Neural cell (in vitro differentiated cells): ENCODE measurements around the gene CCDC102A. TPM values are rescaled to one million over a fixed set of nuclear protein-coding genes. Genes with fewer than 3 reads are reported as not detected.

Experiments
- H2AFZ ChIP-seq: fragments of 200-600, 300-800 bp; sonication (generic), shearing (Covaris generic); 2 replicates; pipeline ENCODE4 v1.6.0; 2014; ENCODE audit warnings: low read depth, mild to moderate bottlenecking, antibody characterized with exemption, low read length, moderate library complexity
- H3F3A ChIP-seq: fragments of 200-600 bp; shearing (Covaris generic); 2 replicates; pipeline ENCODE4 v1.6.1; 2016; ENCODE audit warnings: mild to moderate bottlenecking, moderate library complexity, mixed read lengths, antibody characterized with exemption, low read length; ENCODE audit not compliant: insufficient read depth, poor library complexity, severe bottlenecking
- H3K27ac ChIP-seq: fragments of 200-600, 300-800 bp; sonication (generic), shearing (Covaris generic); 2 replicates; pipeline ENCODE4 v1.5.1; 2014; ENCODE audit warnings: mild to moderate bottlenecking, low read length, moderate library complexity
- H3K27me3 ChIP-seq: fragments of 300-800, 200-600 bp; sonication (generic), shearing (Covaris generic); 2 replicates; pipeline ENCODE4 v1.6.0; 2014; ENCODE audit warnings: mild to moderate bottlenecking, low read depth, low read length, moderate library complexity; ENCODE audit not compliant: insufficient read depth
- H3K36me3 ChIP-seq: fragments of 300-800, 200-600 bp; sonication (generic), shearing (Covaris generic); 2 replicates; pipeline ENCODE4 v1.5.1; 2014; ENCODE audit warnings: mild to moderate bottlenecking, antibody characterized with exemption, low read length, moderate library complexity; ENCODE audit not compliant: insufficient read depth
- H3K4me2 ChIP-seq: fragments of 300-800, 200-600 bp; sonication (generic), shearing (Covaris generic); 2 replicates; pipeline ENCODE4 v1.6.0; 2014; ENCODE audit warnings: mild to moderate bottlenecking, low read length
- H3K4me3 ChIP-seq: fragments of 300-800, 200-600 bp; sonication (generic), shearing (Covaris generic); 2 replicates; pipeline ENCODE4 v1.5.1; 2014; ENCODE audit warnings: mild to moderate bottlenecking, low read length, moderate library complexity
- H3K79me2 ChIP-seq: fragments of 200-600 bp; shearing (Covaris generic); replicated peaks from 2 replicates; pipeline ENCODE4 v1.6.0; 2014; ENCODE audit warnings: mild to moderate bottlenecking, low read length, moderate library complexity; ENCODE audit not compliant: insufficient read depth
- H3K9ac ChIP-seq: fragments of 300-800, 200-600 bp; sonication (generic), shearing (Covaris generic); 2 replicates; pipeline ENCODE4 v1.6.1; 2016; ENCODE audit warnings: mild to moderate bottlenecking, low read length, mixed read lengths
- H3K9me2 ChIP-seq: fragments of 200-600 bp; shearing (Covaris generic); 2 replicates; pipeline ENCODE4 v1.6.1; 2016; ENCODE audit warnings: mild to moderate bottlenecking, low read length, mixed read lengths; ENCODE audit not compliant: insufficient read depth
- H3K9me3 ChIP-seq: fragments of 200-600, 300-800 bp; sonication (generic), shearing (Covaris generic); 2 replicates; pipeline ENCODE4 v1.6.1; 2016; ENCODE audit warnings: mild to moderate bottlenecking, mixed run types, low read length, moderate library complexity, mixed read lengths
- H4K20me1 ChIP-seq: fragments of 200-600 bp; shearing (Covaris generic); 2 replicates; pipeline ENCODE4 v1.6.1; 2016; ENCODE audit warnings: mild to moderate bottlenecking, mixed run types; ENCODE audit not compliant: insufficient read depth
- EP300 ChIP-seq: fragments of 450-650 bp; conservative IDR thresholded peaks from 2 replicates; pipeline ENCODE4 v1.6.1; 2014; ENCODE audit warnings: antibody characterized with exemption, mild to moderate bottlenecking, moderate library complexity; ENCODE audit not compliant: poor library complexity, severe bottlenecking
- EZH2 ChIP-seq: fragments of 200-600, 300-800 bp; shearing (Covaris generic), sonication (generic); IDR thresholded peaks from 2 replicates; pipeline ENCODE4 v1.6.1; 2014; ENCODE audit warnings: antibody characterized with exemption, low read length, borderline replicate concordance, mild to moderate bottlenecking; ENCODE audit not compliant: insufficient read depth, poor library complexity, severe bottlenecking
- MXI1 ChIP-seq: fragments of 450-650 bp; conservative IDR thresholded peaks from 2 replicates; pipeline ENCODE4 v1.6.1; 2014; ENCODE audit warnings: antibody characterized with exemption, mild to moderate bottlenecking; ENCODE audit not compliant: poor library complexity, severe bottlenecking
- POLR2AphosphoS5 ChIP-seq: IDR thresholded peaks from 2 replicates; pipeline ENCODE4 v1.6.1; 2012
- RAD21 ChIP-seq: fragments of 450-650 bp; conservative IDR thresholded peaks from 2 replicates; pipeline ENCODE4 v1.6.1; 2014; ENCODE audit warnings: antibody characterized with exemption, mild to moderate bottlenecking, moderate library complexity
- SMC3 ChIP-seq: fragments of 450-650 bp; conservative IDR thresholded peaks from 2 replicates; pipeline ENCODE4 v1.6.1; 2014; ENCODE audit warnings: antibody characterized with exemption, mild to moderate bottlenecking, moderate library complexity; ENCODE audit not compliant: poor library complexity
- TAF1 ChIP-seq: IDR thresholded peaks from 2 replicates; pipeline ENCODE4 v1.6.1; 2012; ENCODE audit warnings: low read depth
- polyA plus RNA-seq: library from polyadenylated mRNA; depleted of rRNA; stranded (reverse); fragments of >200 nt; gene quantifications from 2 replicates; pipeline ENCODE4 v1.2.3, GENCODE V29; 2014
- TF ChIP-seq, protein P1 (sequence below): fragments of 450-650 bp; IDR thresholded peaks from 2 replicates; pipeline ENCODE4 v1.5.1; 2014; ENCODE audit warnings: antibody characterized with exemption, mild to moderate bottlenecking, moderate library complexity; ENCODE audit not compliant: poor library complexity, severe bottlenecking
- TF ChIP-seq, protein P2 (sequence below): IDR thresholded peaks from 2 replicates; pipeline ENCODE4 v1.6.1; 2012; ENCODE audit warnings: borderline replicate concordance

Gene CCDC102A
- polyA plus RNA-seq, 1 donor from 2014 or later = 0.20 TPM

DNA sequence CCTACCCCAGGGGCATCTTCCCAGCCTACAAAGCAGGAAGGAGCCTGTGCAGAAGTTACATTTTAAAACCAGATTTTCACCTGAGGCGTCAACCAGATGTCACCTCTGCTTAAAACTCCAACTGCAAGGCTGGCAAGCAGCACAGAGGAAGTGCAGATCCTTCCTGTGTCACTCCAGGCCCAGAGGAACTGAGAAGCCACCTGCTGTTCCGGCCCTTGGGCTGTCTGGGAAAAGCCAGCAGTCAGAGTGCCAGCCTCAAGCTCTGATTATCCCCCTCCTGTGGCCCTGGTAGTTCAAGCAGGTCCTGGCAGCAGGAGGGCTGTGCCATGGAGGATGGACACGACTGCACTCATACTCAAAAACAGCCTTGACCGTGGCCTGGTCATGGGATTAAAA is 63.7 kb downstream of the CCDC102A start:
- Histone ChIP-seq H4K20me1 (peaks cover 4% of the 10 kb centered on the region), H3F3A (no peaks in the 10 kb centered on the region), H3K27me3 (no peaks in the 10 kb centered on the region), H3K9me3 (no peaks in the 10 kb centered on the region), H3K9me2 (no peaks in the 10 kb centered on the region), H2AFZ (no peak overlapping the region), H3K4me2 (no peak overlapping the region), H3K79me2 (peaks cover 14% of the 10 kb centered on the region), H3K4me3 (no peak overlapping the region), H3K27ac (no peak overlapping the region), H3K9ac (no peak overlapping the region), H3K36me3 (no peaks in the 10 kb centered on the region)
- TF ChIP-seq, protein P1, sequence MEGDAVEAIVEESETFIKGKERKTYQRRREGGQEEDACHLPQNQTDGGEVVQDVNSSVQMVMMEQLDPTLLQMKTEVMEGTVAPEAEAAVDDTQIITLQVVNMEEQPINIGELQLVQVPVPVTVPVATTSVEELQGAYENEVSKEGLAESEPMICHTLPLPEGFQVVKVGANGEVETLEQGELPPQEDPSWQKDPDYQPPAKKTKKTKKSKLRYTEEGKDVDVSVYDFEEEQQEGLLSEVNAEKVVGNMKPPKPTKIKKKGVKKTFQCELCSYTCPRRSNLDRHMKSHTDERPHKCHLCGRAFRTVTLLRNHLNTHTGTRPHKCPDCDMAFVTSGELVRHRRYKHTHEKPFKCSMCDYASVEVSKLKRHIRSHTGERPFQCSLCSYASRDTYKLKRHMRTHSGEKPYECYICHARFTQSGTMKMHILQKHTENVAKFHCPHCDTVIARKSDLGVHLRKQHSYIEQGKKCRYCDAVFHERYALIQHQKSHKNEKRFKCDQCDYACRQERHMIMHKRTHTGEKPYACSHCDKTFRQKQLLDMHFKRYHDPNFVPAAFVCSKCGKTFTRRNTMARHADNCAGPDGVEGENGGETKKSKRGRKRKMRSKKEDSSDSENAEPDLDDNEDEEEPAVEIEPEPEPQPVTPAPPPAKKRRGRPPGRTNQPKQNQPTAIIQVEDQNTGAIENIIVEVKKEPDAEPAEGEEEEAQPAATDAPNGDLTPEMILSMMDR = no peak
- TF ChIP-seq SMC3 (no peak), RAD21 (no peak), TAF1 (no peak), POLR2AphosphoS5 (peak; percentile 3)

DNA sequence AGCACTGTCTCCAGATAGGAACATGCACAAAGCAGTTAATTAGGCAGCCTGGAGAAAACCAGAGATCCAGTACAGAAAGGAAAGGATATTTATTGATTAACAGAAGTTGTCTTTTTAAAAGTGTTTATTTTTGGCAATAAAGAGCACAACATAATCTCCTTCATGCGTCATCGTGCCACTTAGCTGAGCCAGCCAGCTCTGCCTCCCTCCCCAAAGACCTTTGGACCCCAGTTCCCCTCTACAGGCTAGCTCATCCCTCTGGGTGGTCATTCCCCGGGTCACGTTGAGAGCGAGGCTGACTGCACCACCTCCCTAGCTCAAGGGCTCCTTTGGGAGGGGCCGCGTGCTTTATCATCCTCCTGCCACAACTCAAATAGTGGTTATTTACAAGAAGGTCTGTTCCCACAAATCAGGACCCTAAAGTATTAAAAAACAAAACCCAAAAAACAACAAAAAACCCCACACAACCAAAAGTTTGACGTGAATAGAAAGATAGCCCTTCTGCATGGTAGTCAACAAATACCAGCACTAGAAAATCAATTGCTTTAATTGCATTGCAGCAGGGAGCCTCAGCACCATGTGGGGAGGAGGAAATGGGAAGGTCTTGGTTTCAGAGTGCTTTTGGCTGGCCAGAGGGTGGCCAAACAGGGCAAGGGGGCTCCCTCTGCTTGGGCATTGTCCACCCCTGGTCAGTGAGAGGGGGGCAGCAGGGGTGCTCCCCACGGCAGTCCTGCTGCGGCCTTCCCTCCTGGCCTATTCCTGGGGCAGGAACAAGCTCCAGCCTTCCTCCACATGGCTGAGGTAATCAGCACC is 64.3 kb downstream of the CCDC102A start:
- Histone ChIP-seq H3K9ac (no peak overlapping the region), H3K9me2 (no peaks in the 10 kb centered on the region), H3K4me3 (no peak overlapping the region), H3K4me2 (no peak overlapping the region), H3K9me3 (no peaks in the 10 kb centered on the region), H3K27ac (no peak overlapping the region), H3K79me2 (peaks cover 8% of the 10 kb centered on the region), H2AFZ (no peak overlapping the region), H3K27me3 (no peaks in the 10 kb centered on the region), H3K36me3 (no peaks in the 10 kb centered on the region), H4K20me1 (peaks cover 4% of the 10 kb centered on the region), H3F3A (no peaks in the 10 kb centered on the region)
- TF ChIP-seq EZH2 (no peak), TAF1 (no peak)
- TF ChIP-seq, protein P1 = no peak

DNA sequence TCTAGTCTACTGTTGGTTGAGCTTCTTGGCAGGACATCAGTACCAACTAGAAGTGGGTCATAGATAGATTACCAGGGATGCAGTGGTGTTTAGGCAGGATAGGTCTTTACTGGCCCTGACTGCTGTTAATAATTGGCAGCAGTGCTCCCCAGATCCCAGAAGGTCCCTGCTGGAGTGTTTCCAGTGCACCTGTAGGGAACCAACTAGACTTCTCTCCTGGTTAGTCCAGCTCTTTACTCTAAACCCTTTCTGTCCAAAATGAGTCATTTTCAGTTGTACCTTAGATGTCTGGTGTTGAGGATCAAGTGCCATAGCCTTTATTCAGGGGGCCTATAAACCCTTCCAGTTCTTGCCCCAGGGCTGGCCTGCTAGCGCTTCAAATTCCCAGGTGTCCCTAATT is 65.2 kb downstream of the CCDC102A start:
- TF ChIP-seq RAD21 (no peak), POLR2AphosphoS5 (no peak), TAF1 (no peak), MXI1 (no peak), EZH2 (no peak), SMC3 (no peak), EP300 (no peak)
- TF ChIP-seq, protein P1 = no peak
- TF ChIP-seq, protein P2, sequence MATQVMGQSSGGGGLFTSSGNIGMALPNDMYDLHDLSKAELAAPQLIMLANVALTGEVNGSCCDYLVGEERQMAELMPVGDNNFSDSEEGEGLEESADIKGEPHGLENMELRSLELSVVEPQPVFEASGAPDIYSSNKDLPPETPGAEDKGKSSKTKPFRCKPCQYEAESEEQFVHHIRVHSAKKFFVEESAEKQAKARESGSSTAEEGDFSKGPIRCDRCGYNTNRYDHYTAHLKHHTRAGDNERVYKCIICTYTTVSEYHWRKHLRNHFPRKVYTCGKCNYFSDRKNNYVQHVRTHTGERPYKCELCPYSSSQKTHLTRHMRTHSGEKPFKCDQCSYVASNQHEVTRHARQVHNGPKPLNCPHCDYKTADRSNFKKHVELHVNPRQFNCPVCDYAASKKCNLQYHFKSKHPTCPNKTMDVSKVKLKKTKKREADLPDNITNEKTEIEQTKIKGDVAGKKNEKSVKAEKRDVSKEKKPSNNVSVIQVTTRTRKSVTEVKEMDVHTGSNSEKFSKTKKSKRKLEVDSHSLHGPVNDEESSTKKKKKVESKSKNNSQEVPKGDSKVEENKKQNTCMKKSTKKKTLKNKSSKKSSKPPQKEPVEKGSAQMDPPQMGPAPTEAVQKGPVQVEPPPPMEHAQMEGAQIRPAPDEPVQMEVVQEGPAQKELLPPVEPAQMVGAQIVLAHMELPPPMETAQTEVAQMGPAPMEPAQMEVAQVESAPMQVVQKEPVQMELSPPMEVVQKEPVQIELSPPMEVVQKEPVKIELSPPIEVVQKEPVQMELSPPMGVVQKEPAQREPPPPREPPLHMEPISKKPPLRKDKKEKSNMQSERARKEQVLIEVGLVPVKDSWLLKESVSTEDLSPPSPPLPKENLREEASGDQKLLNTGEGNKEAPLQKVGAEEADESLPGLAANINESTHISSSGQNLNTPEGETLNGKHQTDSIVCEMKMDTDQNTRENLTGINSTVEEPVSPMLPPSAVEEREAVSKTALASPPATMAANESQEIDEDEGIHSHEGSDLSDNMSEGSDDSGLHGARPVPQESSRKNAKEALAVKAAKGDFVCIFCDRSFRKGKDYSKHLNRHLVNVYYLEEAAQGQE = no peak
- Histone ChIP-seq H3K27me3 (no peaks in the 10 kb centered on the region), H4K20me1 (no peaks in the 10 kb centered on the region), H3K27ac (no peak overlapping the region), H3K9ac (no peak overlapping the region), H3K9me2 (no peaks in the 10 kb centered on the region), H2AFZ (no peak overlapping the region), H3K36me3 (no peaks in the 10 kb centered on the region), H3K79me2 (no peaks in the 10 kb centered on the region), H3K4me2 (no peak overlapping the region), H3K4me3 (no peak overlapping the region), H3F3A (no peaks in the 10 kb centered on the region), H3K9me3 (no peaks in the 10 kb centered on the region)
